ENCODE measurements around the gene BCL2L15. TPM values are rescaled to one million over a fixed set of nuclear protein-coding genes. Genes with fewer than 3 reads are reported as not detected.

The BCL2L15 gene
- total RNA-seq, 2 experiments from 2014 or later = 1.2 to 1.5 TPM

DNA sequence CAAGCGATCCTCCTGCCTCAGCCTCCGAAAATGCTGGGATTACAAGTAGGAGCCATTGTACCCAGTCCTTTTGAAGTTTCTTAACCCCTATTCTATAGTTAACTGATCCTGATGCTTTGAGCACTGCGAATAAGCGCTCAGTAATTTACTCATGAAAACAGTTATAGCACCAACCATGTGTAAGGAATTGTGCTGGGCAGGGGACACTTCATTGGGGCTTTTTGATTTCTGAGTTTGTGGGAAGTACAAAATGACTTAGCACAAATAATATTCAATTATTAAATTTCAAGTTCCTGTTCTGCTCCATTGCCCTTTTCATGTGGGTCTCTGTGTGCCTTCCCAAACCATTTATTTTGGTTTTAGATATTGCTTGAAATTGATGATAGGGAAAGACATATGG, 35.6 kb upstream of the BCL2L15 start:
- no peaks in the 10 kb centered on the region for H3K36me3 ChIP-seq (ENCODE audit: insufficient read depth, low read length)
- no peaks in the 10 kb centered on the region for H3K9me3 ChIP-seq (ENCODE audit: control insufficient read depth in 1 of 2, insufficient read depth in 1 of 2, low read length in 2 of 2)
- intact Hi-C loops (cut with DNase I, micrococcal nuclease) = no loop called here
- no peak for ATAC-seq (ENCODE audit: poor library complexity)
- Mint-ChIP-seq H3K9me3 (no peaks in the 10 kb centered on the region), H3K27me3 (peaks cover 6% of the 10 kb centered on the region), H3K4me1 (ENCODE audit: low read depth) (peaks cover 4% of the 10 kb centered on the region), H3K27ac (no peak overlapping the region), H3K4me3 (no peak overlapping the region), H3K36me3 (ENCODE audit: low read depth) (no peaks in the 10 kb centered on the region)
- no peak overlapping the region for H3K4me3 ChIP-seq (ENCODE audit: low read length)
- TF ChIP-seq CTCF (IDR thresholded peaks at IDR 0.05) = no peak
- POLR2A ChIA-PET = no interaction called here
- DNase-seq = no peak
- peaks cover 0 to 2% of the 10 kb centered on the region in 2 experiments for H3K27me3 ChIP-seq (ENCODE audit: control insufficient read depth in 1 of 2, insufficient read depth in 2 of 2, low read length in 2 of 2)
- H3K27ac ChIP-seq (ENCODE audit: low read depth in 1 of 2, low read length in 2 of 2) = no peak overlapping the region
- H3K4me1 ChIP-seq (ENCODE audit: insufficient read depth, low read length) = no peaks in the 10 kb centered on the region
- CTCF ChIA-PET = no interaction called here

- H3K9me3 ChIP-seq (ENCODE audit: control insufficient read depth in 1 of 2, insufficient read depth in 1 of 2, low read length in 2 of 2) = no peaks in the 10 kb centered on the region
- H3K4me1 ChIP-seq (ENCODE audit: insufficient read depth, low read length) = no peaks in the 10 kb centered on the region
- no peak for ATAC-seq (ENCODE audit: poor library complexity)
- H3K4me3 ChIP-seq (ENCODE audit: low read length) = no peak overlapping the region
- H3K27ac Mint-ChIP-seq = no peak overlapping the region
- no peak for DNase-seq
- H3K36me3 Mint-ChIP-seq (ENCODE audit: low read depth) = peaks cover under 1% of the 10 kb centered on the region
- H3K27me3 Mint-ChIP-seq = peaks cover 6% of the 10 kb centered on the region
- H3K9me3 Mint-ChIP-seq = no peaks in the 10 kb centered on the region
- no peak for TF ChIP-seq CTCF (IDR thresholded peaks at IDR 0.05)
- H3K4me3 Mint-ChIP-seq = no peak overlapping the region
- no peak overlapping the region for H3K27ac ChIP-seq (ENCODE audit: low read depth in 1 of 2, low read length in 2 of 2)
- peaks cover 0 to 2% of the 10 kb centered on the region in 2 experiments for H3K27me3 ChIP-seq (ENCODE audit: control insufficient read depth in 1 of 2, insufficient read depth in 2 of 2, low read length in 2 of 2)
- intact Hi-C loops (cut with DNase I, micrococcal nuclease) = no loop called here
- CTCF ChIA-PET = no interaction called here
- no peaks in the 10 kb centered on the region for H3K4me1 Mint-ChIP-seq (ENCODE audit: low read depth)
- POLR2A ChIA-PET = no interaction called here
- no peaks in the 10 kb centered on the region for H3K36me3 ChIP-seq (ENCODE audit: insufficient read depth, low read length)
These were observed 30.9 kb upstream of the BCL2L15 start for GRCh38 chr1:113918243-113918642.

DNA sequence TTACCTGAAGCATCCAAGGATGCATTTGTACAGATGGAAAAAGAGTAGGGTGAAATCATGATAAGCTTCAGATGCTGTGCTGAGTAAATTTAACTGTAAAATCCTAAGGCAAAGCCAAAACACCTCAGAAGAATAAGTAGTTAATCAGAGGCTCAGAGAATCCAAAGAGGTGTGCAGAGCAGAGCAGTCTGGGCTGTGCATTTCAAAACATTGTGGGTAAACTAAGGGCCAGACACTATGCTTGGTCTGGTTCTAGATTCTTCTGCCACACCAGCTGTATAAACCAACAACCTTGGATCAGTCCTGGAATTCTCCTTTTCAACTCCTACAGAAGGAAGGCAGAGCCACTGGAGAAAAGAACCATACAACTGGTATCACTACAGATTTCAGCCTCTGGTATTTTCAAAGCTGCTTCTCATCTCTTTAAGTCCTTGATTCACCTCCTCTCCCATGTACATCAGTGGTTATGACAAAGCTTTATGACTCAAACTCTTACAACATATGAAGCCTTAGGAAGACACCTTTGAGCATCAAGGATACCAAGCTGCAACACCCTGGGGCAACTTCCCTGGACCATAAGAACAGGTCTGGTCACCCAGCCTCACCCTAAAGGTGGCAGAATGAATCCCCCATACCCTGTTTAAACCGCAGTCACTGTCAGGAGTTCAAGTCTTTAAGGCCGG, 30.2 kb upstream of the BCL2L15 start:
- DNase-seq = no peak
- no peak overlapping the region for H3K27ac ChIP-seq (ENCODE audit: low read depth in 1 of 2, low read length in 2 of 2)

More for the DNA sequence above, 30.2 kb upstream of the BCL2L15 start:
- Mint-ChIP-seq H3K36me3 (ENCODE audit: low read depth) (peaks cover 7% of the 10 kb centered on the region), H3K4me3 (no peak overlapping the region), H3K27ac (no peak overlapping the region), H3K9me3 (no peaks in the 10 kb centered on the region), H3K4me1 (ENCODE audit: low read depth) (no peaks in the 10 kb centered on the region), H3K27me3 (peaks cover 6% of the 10 kb centered on the region)
- no peak for ATAC-seq (ENCODE audit: poor library complexity)
- peaks cover 0 to 2% of the 10 kb centered on the region in 2 experiments for H3K27me3 ChIP-seq (ENCODE audit: control insufficient read depth in 1 of 2, insufficient read depth in 2 of 2, low read length in 2 of 2)
- no peak for TF ChIP-seq CTCF (IDR thresholded peaks at IDR 0.05)
- ChIA-PET POLR2A (no interaction called here), CTCF (no interaction called here)
- no peak overlapping the region for H3K4me3 ChIP-seq (ENCODE audit: low read length)
- intact Hi-C loops (cut with DNase I, micrococcal nuclease) = no loop called here
- H3K4me1 ChIP-seq (ENCODE audit: insufficient read depth, low read length) = no peaks in the 10 kb centered on the region
- H3K36me3 ChIP-seq (ENCODE audit: insufficient read depth, low read length) = peaks cover 3% of the 10 kb centered on the region
- no peaks in the 10 kb centered on the region for H3K9me3 ChIP-seq (ENCODE audit: control insufficient read depth in 1 of 2, insufficient read depth in 1 of 2, low read length in 2 of 2)
